Loucy (cell line): ENCODE data around the gene OPN3.

Experiments
- CTCF ChIP-seq: fragments of 200-600 bp; sonication (generic); conservative IDR thresholded peaks from 2 replicates; pipeline ENCODE4 v1.5.1; 2014; ENCODE audit warnings: mild to moderate bottlenecking, antibody characterized with exemption, low read length
- EZH2phosphoT487 ChIP-seq: fragments of 200-600 bp; IDR thresholded peaks from 2 replicates; pipeline ENCODE4 v1.6.1; 2018; ENCODE audit warnings: antibody characterized with exemption, mild to moderate bottlenecking, moderate library complexity, borderline replicate concordance

GRCh38 chr1:241677201-241677600, 37.0 kb upstream of the OPN3 start:
- TF ChIP-seq CTCF = no peak
- TF ChIP-seq EZH2phosphoT487 = no peak
